Measurements from ENCODE around the gene PDGFB. TPM values are rescaled to one million over a fixed set of nuclear protein-coding genes. Genes with fewer than 3 reads are reported as not detected.

Gene PDGFB
- total and polyA plus RNA-seq, 2 of the 4 experiments (the other 2 are of a cell fraction) = 0.07 TPM; not detected in 1

GRCh38 chr22:39220890-39221850 is 23.6 kb downstream of the PDGFB start:
- H3K9me3 ChIP-seq (ENCODE audit: control insufficient read depth, insufficient read depth, low read length) = peaks cover 1% of the 10 kb centered on the region; the same call in 1 of the 2 replicates
- intact Hi-C loops (cut with micrococcal nuclease) (no loop called here), in situ Hi-C loops (cut with MboI; ENCODE audit: low sequenced_read_pairs) (no loop called here)

More at GRCh38 chr22:39220890-39221850, 23.6 kb downstream of the PDGFB start:
- WGBS, 2 experiments (ENCODE audit: extremely low coverage in 2 of 2, insufficient read length in 1 of 2) = 0% methylated on average over 3 of the region's 9 CpGs; no CpG with 5 or more reads in 1 of the 2 experiments
- Histone ChIP-seq H2BK120ac (ENCODE audit: low read depth, low read length) (no peak overlapping the region), H3K4me2 (ENCODE audit: low read depth, low read length) (no peak overlapping the region), H2BK15ac (ENCODE audit: low read depth, low read length) (no peak overlapping the region), H3K4ac (ENCODE audit: low read depth, low read length) (no peak overlapping the region), H4K8ac (ENCODE audit: low read depth in 2 of 2, low read length in 2 of 2) (no peak overlapping the region), H3K23ac (ENCODE audit: low read depth, low read length) (0 out of 2 replicates have a peak overlapping the region, but pooled peaks have one; percentile 11), H3K27me3 (ENCODE audit: control insufficient read depth, insufficient read depth, low read length) (peaks cover 1% of the 10 kb centered on the region; the same call in 1 of the 2 replicates), H3K14ac (replicated peaks; ENCODE audit: low read depth, low read length) (0 out of 2 replicates have a peak overlapping the region, but pooled peaks have one; percentile 44), H3K9ac (ENCODE audit: low read depth, low read length) (no peak overlapping the region), H2AK5ac (ENCODE audit: low read depth, low read length) (peak overlapping the region; percentile 66; the same call in 1 of the 2 replicates), H3K18ac (ENCODE audit: low read depth, low read length) (no peak overlapping the region), H4K5ac (ENCODE audit: low read depth, low read length) (no peak overlapping the region), H3K56ac (ENCODE audit: extremely low read depth, insufficient read depth, low read length) (no peak overlapping the region), H3K4me3 (ENCODE audit: insufficient read depth, low read depth, low read length) (no peak overlapping the region), H2AK9ac (replicated peaks; ENCODE audit: low read depth, low read length, poor library complexity) (no peak overlapping the region), H3K9me1 (ENCODE audit: insufficient read depth, low read length) (0 out of 2 replicates have a peak, but pooled peaks cover 2% of the 10 kb centered on the region), H3K4me1 (ENCODE audit: control insufficient read depth, insufficient read depth, low read length) (peaks cover 5% of the 10 kb centered on the region), H3K79me1 (ENCODE audit: low read depth in 1 of 2, low read length in 2 of 2) (no peaks in the 10 kb centered on the region), H2BK20ac (ENCODE audit: low read depth, low read length) (no peak overlapping the region), H4K20me1 (ENCODE audit: insufficient read depth, low read length) (no peaks in the 10 kb centered on the region), H2AFZ (replicated peaks; ENCODE audit: low read length, poor library complexity) (peak overlapping the region; percentile 33), H4K91ac (ENCODE audit: insufficient read depth, low read depth, low read length) (no peak overlapping the region), H2BK5ac (ENCODE audit: low read depth, low read length, poor library complexity, severe bottlenecking) (peak overlapping the region; percentile 34), H3K27ac (ENCODE audit: insufficient read depth, low read length) (no peak overlapping the region), H3K36me3 (ENCODE audit: control insufficient read depth, insufficient read depth, low read length) (no peaks in the 10 kb centered on the region)
- BruUV-seq (replicated peaks) = no TSS peak
- dilution Hi-C loops (cut with HindIII; ENCODE audit: low sequenced_read_pairs, unreplicated experiment) = no loop called here
- ATAC-seq (ENCODE audit: low read depth) = peak; percentile 44; the same call in 1 of the 2 replicates
- ChIA-PET POLR2A (ENCODE audit: unreplicated experiment) (no interaction called here), CTCF (no interaction called here)
- TF ChIP-seq CEBPB (IDR thresholded peaks at IDR 0.05; ENCODE audit: low read depth, low read length) (peak; percentile 62), BHLHE40 (IDR thresholded peaks at IDR 0.05; ENCODE audit: low read depth, low read length) (no peak)
- DNase-seq = peak; percentile 34

All from IMR-90 (cell line).